ENCODE measurements around the gene LTA4H.

DNA sequence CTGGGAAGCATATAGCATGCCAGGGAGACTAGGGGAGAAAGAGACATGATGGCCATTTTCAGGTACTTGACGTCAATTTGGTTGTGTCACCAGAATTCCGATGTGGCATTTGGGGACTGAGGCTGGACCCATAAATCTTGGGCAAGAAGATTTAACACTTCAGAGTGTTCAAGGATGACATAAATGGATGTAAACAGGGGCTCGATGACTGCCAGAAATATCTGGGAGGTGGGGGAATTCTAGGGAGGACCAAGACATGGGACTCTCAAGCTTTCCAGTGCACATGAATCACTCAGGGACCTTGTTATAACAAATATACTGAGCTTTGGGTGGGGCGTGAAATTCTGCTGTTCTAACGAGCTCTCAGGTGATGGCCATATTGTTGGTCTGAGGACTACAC, 57.0 kb downstream of the LTA4H start:
- TF ChIP-seq, protein P1, sequence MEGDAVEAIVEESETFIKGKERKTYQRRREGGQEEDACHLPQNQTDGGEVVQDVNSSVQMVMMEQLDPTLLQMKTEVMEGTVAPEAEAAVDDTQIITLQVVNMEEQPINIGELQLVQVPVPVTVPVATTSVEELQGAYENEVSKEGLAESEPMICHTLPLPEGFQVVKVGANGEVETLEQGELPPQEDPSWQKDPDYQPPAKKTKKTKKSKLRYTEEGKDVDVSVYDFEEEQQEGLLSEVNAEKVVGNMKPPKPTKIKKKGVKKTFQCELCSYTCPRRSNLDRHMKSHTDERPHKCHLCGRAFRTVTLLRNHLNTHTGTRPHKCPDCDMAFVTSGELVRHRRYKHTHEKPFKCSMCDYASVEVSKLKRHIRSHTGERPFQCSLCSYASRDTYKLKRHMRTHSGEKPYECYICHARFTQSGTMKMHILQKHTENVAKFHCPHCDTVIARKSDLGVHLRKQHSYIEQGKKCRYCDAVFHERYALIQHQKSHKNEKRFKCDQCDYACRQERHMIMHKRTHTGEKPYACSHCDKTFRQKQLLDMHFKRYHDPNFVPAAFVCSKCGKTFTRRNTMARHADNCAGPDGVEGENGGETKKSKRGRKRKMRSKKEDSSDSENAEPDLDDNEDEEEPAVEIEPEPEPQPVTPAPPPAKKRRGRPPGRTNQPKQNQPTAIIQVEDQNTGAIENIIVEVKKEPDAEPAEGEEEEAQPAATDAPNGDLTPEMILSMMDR (IDR thresholded peaks at IDR 0.05), result no peak
- TF ChIP-seq POLR2A (IDR thresholded peaks at IDR 0.05), result no peak
